Keratinocyte (primary cell): Measurements from ENCODE around the gene FRMD1.

Experiments used
- EZH2 ChIP-seq: IDR thresholded peaks from one replicate; pipeline ENCODE4 v1.6.1; 2012; ENCODE audit warnings: inconsistent platforms, mild to moderate bottlenecking, low read length, moderate library complexity
- TF ChIP-seq, protein P1 (sequence below), 3 experiments: IDR thresholded peaks in 1 of 3; conservative IDR thresholded peaks in 1 of 3; optimal IDR thresholded peaks in 1 of 3; 2 replicates in 2 of 3; 3 replicates in 1 of 3; pipeline versions ENCODE3 to v1.5.1; 2011; ENCODE audit warnings: low read length in 3 of 3, mild to moderate bottlenecking in 3 of 3, moderate library complexity in 2 of 3, control low read depth in 1 of 3, inconsistent platforms in 1 of 3; ENCODE audit not compliant: insufficient read depth in 2 of 3; ENCODE audit errors: extremely low read depth in 1 of 3

GRCh38 chr6:168020242-168020641 is 58.8 kb downstream of the FRMD1 start:
- TF ChIP-seq, protein P1, sequence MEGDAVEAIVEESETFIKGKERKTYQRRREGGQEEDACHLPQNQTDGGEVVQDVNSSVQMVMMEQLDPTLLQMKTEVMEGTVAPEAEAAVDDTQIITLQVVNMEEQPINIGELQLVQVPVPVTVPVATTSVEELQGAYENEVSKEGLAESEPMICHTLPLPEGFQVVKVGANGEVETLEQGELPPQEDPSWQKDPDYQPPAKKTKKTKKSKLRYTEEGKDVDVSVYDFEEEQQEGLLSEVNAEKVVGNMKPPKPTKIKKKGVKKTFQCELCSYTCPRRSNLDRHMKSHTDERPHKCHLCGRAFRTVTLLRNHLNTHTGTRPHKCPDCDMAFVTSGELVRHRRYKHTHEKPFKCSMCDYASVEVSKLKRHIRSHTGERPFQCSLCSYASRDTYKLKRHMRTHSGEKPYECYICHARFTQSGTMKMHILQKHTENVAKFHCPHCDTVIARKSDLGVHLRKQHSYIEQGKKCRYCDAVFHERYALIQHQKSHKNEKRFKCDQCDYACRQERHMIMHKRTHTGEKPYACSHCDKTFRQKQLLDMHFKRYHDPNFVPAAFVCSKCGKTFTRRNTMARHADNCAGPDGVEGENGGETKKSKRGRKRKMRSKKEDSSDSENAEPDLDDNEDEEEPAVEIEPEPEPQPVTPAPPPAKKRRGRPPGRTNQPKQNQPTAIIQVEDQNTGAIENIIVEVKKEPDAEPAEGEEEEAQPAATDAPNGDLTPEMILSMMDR (optimal IDR thresholded peaks at IDR 0.05 in 1 of 3, IDR thresholded peaks at IDR 0.05 in 1 of 3, conservative IDR thresholded peaks at IDR 0.05 in 1 of 3; ENCODE audit: extremely low read depth in 1 of 3, insufficient read depth in 2 of 3, low read length in 3 of 3): no peak
- TF ChIP-seq EZH2: no peak
